H1 (cell line): ENCODE measurements around the gene CAMTA2. TPM values are rescaled to one million over a fixed set of nuclear protein-coding genes. Genes with fewer than 3 reads are reported as not detected.

ENCODE experiments used
- CTCF ChIA-PET: fragments of 300-600 bp; sonication (Branson Sonifier 250); formaldehyde crosslinking; loops from one replicate; lab custom pipeline; 2021; ENCODE audit not compliant: partially characterized antibody; lab: Charles Lee
- POLR2A ChIA-PET: fragments of 300-600 bp; sonication (Branson Sonifier 250); formaldehyde crosslinking; loops from one replicate; lab custom pipeline; 2021; ENCODE audit warnings: inconsistent platforms; ENCODE audit not compliant: partially characterized antibody; lab: Charles Lee
- DNase-seq, 2 experiments: peaks; one replicate each; pipeline versions ENCODE4 v3.0.0 to v3.0.0-alpha.2; 2010 to 2022; ENCODE audit warnings: low spot score in 2 of 2, low read depth in 1 of 2, mixed read lengths in 1 of 2
- FAIRE-seq: peaks from 2 replicates; lab custom pipeline; 2011; peaks lifted over from hg19 to GRCh38; lab: Jason Lieb, UNC
- H2AFZ ChIP-seq: 2 replicates; pipeline ENCODE4 v1.8.1; 2012; ENCODE audit warnings: low read length, inconsistent platforms
- H2AK5ac ChIP-seq: 2 replicates; pipeline ENCODE4 v1.6.1; 2013; ENCODE audit warnings: low read depth, low read length
- H2BK120ac ChIP-seq: replicated peaks from 2 replicates; pipeline ENCODE3; 2013; ENCODE audit warnings: low read depth, low read length, inconsistent platforms
- H2BK12ac ChIP-seq: 2 replicates; pipeline ENCODE4 v1.6.1; 2013; ENCODE audit warnings: low read depth, low read length
- H2BK15ac ChIP-seq: 2 replicates; pipeline ENCODE4 v1.6.1; 2013; ENCODE audit warnings: low read length
- H2BK20ac ChIP-seq: 2 replicates; pipeline ENCODE4 v1.6.1; 2013; ENCODE audit warnings: low read length
- H2BK5ac ChIP-seq: 2 replicates; pipeline ENCODE4 v1.6.1; 2013; ENCODE audit warnings: low read depth, low read length
- H3K14ac ChIP-seq: 2 replicates; pipeline ENCODE4 v1.6.1; 2013; ENCODE audit warnings: inconsistent platforms; ENCODE audit not compliant: insufficient read length
- H3K18ac ChIP-seq: 2 replicates; pipeline ENCODE4 v1.6.1; 2013; ENCODE audit warnings: low read length; ENCODE audit errors: extremely low read depth
- H3K23ac ChIP-seq: 2 replicates; pipeline ENCODE4 v1.6.1; 2013; ENCODE audit warnings: inconsistent platforms; ENCODE audit not compliant: insufficient read length
- H3K23me2 ChIP-seq: 2 replicates; pipeline ENCODE4 v1.6.1; 2013; ENCODE audit warnings: low read depth, low read length
- H3K27ac ChIP-seq: 2 replicates; pipeline ENCODE4 v1.6.1; 2011; ENCODE audit warnings: low read depth, low read length, inconsistent platforms
- H3K27me3 ChIP-seq, 4 experiments: replicated peaks in 1 of 4; 1 replicate in 1 of 4; 2 replicates in 3 of 4; pipeline versions ENCODE4 v1.6.1 to v1.8.1; 2011 to 2013; ENCODE audit warnings: low read length in 3 of 4, mild to moderate bottlenecking in 3 of 4, inconsistent platforms in 2 of 4, mixed read lengths in 2 of 4, moderate library complexity in 1 of 4; ENCODE audit not compliant: control insufficient read depth in 3 of 4, insufficient read depth in 3 of 4; ENCODE audit errors: extremely low read depth in 1 of 4
- H3K36me3 ChIP-seq, 4 experiments: 2 replicates each; pipeline versions ENCODE4 v1.6.1 to v1.8.1; 2011 to 2013; ENCODE audit warnings: mild to moderate bottlenecking in 4 of 4, low read length in 3 of 4, moderate library complexity in 2 of 4, control low read depth in 1 of 4, inconsistent platforms in 1 of 4; ENCODE audit not compliant: insufficient read depth in 4 of 4, control insufficient read depth in 2 of 4
- H3K4ac ChIP-seq: replicated peaks from 2 replicates; pipeline ENCODE3; 2013; ENCODE audit warnings: low read length, low read depth, mixed read lengths, inconsistent platforms; ENCODE audit not compliant: insufficient read length
- H3K4me1 ChIP-seq, 4 experiments: replicated peaks in 1 of 4; 1 replicate in 1 of 4; 2 replicates in 3 of 4; pipeline versions ENCODE4 v1.6.1 to v1.8.1; 2011 to 2013; ENCODE audit warnings: low read length in 3 of 4, inconsistent platforms in 2 of 4, mixed read lengths in 1 of 4; ENCODE audit not compliant: insufficient read depth in 4 of 4, control insufficient read depth in 3 of 4
- H3K4me2 ChIP-seq, 2 experiments: 2 replicates each; pipeline versions ENCODE4 v1.6.1 to v1.8.1; 2011 to 2013; ENCODE audit warnings: low read depth in 2 of 2, low read length in 2 of 2, control low read depth in 1 of 2, inconsistent platforms in 1 of 2, mild to moderate bottlenecking in 1 of 2; ENCODE audit not compliant: insufficient read depth in 1 of 2
- H3K4me3 ChIP-seq, 4 experiments: fragments of 200-600, 300-600 bp in 1 of 4; sonication (generic), shearing (Covaris generic), sonication (Bioruptor Twin) in 1 of 4; 2 replicates each; pipeline versions ENCODE4 v1.5.1 to v1.8.1; 2011 to 2016; ENCODE audit warnings: low read length in 4 of 4, low read depth in 3 of 4, control low read depth in 2 of 4, inconsistent platforms in 2 of 4, mild to moderate bottlenecking in 2 of 4, mixed read lengths in 1 of 4, moderate library complexity in 1 of 4; ENCODE audit not compliant: insufficient read depth in 2 of 4; ENCODE audit errors: extremely low read depth in 1 of 4
- H3K56ac ChIP-seq: replicated peaks from 2 replicates; pipeline ENCODE3; 2013; ENCODE audit warnings: low read depth, mild to moderate bottlenecking, mixed read lengths, low read length, inconsistent platforms; ENCODE audit not compliant: insufficient read length
- H3K79me1 ChIP-seq: 2 replicates; pipeline ENCODE4 v1.6.1; 2013; ENCODE audit warnings: low read depth, low read length, control low read depth
- H3K79me2 ChIP-seq, 2 experiments: 2 replicates each; pipeline versions ENCODE4 v1.6.1 to v1.8.1; 2012 to 2013; ENCODE audit warnings: low read length in 2 of 2, mild to moderate bottlenecking in 2 of 2, inconsistent platforms in 1 of 2; ENCODE audit not compliant: insufficient read depth in 2 of 2, control insufficient read depth in 1 of 2
- H3K9ac ChIP-seq, 4 experiments: replicated peaks in 1 of 4; 1 replicate in 1 of 4; 2 replicates in 3 of 4; pipeline versions ENCODE4 v1.6.1 to v1.8.1; 2011 to 2013; ENCODE audit warnings: low read depth in 3 of 4, low read length in 3 of 4, control low read depth in 2 of 4, mild to moderate bottlenecking in 2 of 4, moderate library complexity in 2 of 4, inconsistent platforms in 1 of 4; ENCODE audit errors: extremely low read depth in 1 of 4
- H3K9me3 ChIP-seq, 2 experiments: 2 replicates each; pipeline versions ENCODE4 v1.6.1 to v1.8.1; 2012 to 2013; ENCODE audit warnings: mild to moderate bottlenecking in 2 of 2, moderate library complexity in 2 of 2, control low read depth in 1 of 2, inconsistent platforms in 1 of 2, low read depth in 1 of 2, low read length in 1 of 2, mixed read lengths in 1 of 2; ENCODE audit not compliant: insufficient read depth in 2 of 2
- H4K20me1 ChIP-seq, 2 experiments: replicated peaks in 1 of 2; 2 replicates each; pipeline versions ENCODE3 to v1.8.1; 2011 to 2013; ENCODE audit warnings: inconsistent platforms in 2 of 2, low read length in 2 of 2, mild to moderate bottlenecking in 1 of 2; ENCODE audit not compliant: insufficient read depth in 2 of 2, control insufficient read depth in 1 of 2
- H4K5ac ChIP-seq: 2 replicates; pipeline ENCODE4 v1.6.1; 2013; ENCODE audit warnings: low read length, low read depth, mixed read lengths, inconsistent platforms; ENCODE audit not compliant: insufficient read length
- H4K8ac ChIP-seq: 2 replicates; pipeline ENCODE4 v1.8.0; 2013; ENCODE audit warnings: mild to moderate bottlenecking, moderate library complexity, low read length, inconsistent platforms; ENCODE audit not compliant: insufficient read depth; ENCODE audit errors: extremely low read depth
- H4K91ac ChIP-seq: replicated peaks from 2 replicates; pipeline ENCODE3; 2013; ENCODE audit warnings: low read length, mixed read lengths, inconsistent platforms; ENCODE audit not compliant: insufficient read length
- ATF3 ChIP-seq: IDR thresholded peaks from 2 replicates; pipeline ENCODE4 v1.6.1; 2011; ENCODE audit warnings: low read depth, mild to moderate bottlenecking, low read length; ENCODE audit not compliant: insufficient read depth
- BRCA1 ChIP-seq: IDR thresholded peaks from 2 replicates; pipeline ENCODE4 v1.6.1; 2012; ENCODE audit warnings: low read depth, low read length, improper control_type of control experiment
- CHD2 ChIP-seq: IDR thresholded peaks from 2 replicates; pipeline ENCODE4 v1.6.1; 2012; ENCODE audit warnings: low read length, improper control_type of control experiment
- FOSL1 ChIP-seq: IDR thresholded peaks from 2 replicates; pipeline ENCODE4 v1.6.1; 2011; ENCODE audit warnings: mild to moderate bottlenecking, low read depth, low read length, moderate library complexity; ENCODE audit not compliant: insufficient read depth
- GTF2F1 ChIP-seq: IDR thresholded peaks from 2 replicates; pipeline ENCODE4 v1.6.1; 2012; ENCODE audit warnings: low read depth, low read length, improper control_type of control experiment, borderline replicate concordance
- MAX ChIP-seq: IDR thresholded peaks from 2 replicates; pipeline ENCODE4 v1.6.1; 2012; ENCODE audit warnings: inconsistent platforms
- RNF2 ChIP-seq: fragments of 200-900, 300-1000 bp; sonication (generic); IDR thresholded peaks from 2 replicates; pipeline ENCODE4 v1.7.1; 2016; ENCODE audit warnings: borderline replicate concordance, low read depth, mild to moderate bottlenecking, antibody characterized with exemption, low read length; ENCODE audit not compliant: poor library complexity, severe bottlenecking; ENCODE audit errors: missing control alignments
- SIN3A ChIP-seq, 2 experiments: IDR thresholded peaks in 1 of 2; conservative IDR thresholded peaks in 1 of 2; 2 replicates each; pipeline ENCODE4 v1.6.1; 2011 to 2012; ENCODE audit warnings: low read length in 2 of 2, improper control_type of control experiment in 1 of 2, low read depth in 1 of 2, mild to moderate bottlenecking in 1 of 2
- SUZ12 ChIP-seq: fragments of 200-600 bp; sonication (generic); IDR thresholded peaks from 2 replicates; pipeline ENCODE4 v1.6.1; 2012; ENCODE audit warnings: mild to moderate bottlenecking, inconsistent platforms, low read length, moderate library complexity, mixed read lengths
- WGBS, 2 experiments: shearing (Covaris generic) in 1 of 2; methylation state at CpG; one replicate each; pipeline versions ENCODE4 v1.1.6 to v1.1.7; 2013 to 2015; ENCODE audit warnings: low lambda C conversion rate in 2 of 2, mixed read lengths in 2 of 2, inconsistent platforms in 1 of 2, low coverage in 1 of 2, missing lambda C conversion rate in 1 of 2; ENCODE audit not compliant: insufficient replicate concordance in 2 of 2, insufficient coverage in 1 of 2, insufficient read length in 1 of 2; ENCODE audit errors: extremely low coverage in 1 of 2, missing lambda C conversion rate in 1 of 2; 5-methylcytosine and 5-hydroxymethylcytosine counted together
- polyA plus RNA-seq, 7 experiments: library from polyadenylated mRNA; depleted of rRNA in 3 of 7; stranded (reverse) in 5 of 7; unstranded in 2 of 7; fragments of >200 nt in 5 of 7; fragments of 200-250 nt in 2 of 7; gene quantifications; 1 replicate in 5 of 7; 2 replicates in 1 of 7; 4 replicates in 1 of 7; pipeline versions ENCODE4 v1.2.1 to v1.2.3, GENCODE V29; 2011 to 2013; ENCODE audit warnings: missing spikeins in 2 of 7, mixed read lengths in 2 of 7
- total RNA-seq: library from RNA; stranded (reverse); fragmentation: NEBNext Ultra II Directional; extraction: Animal tissue kit (Norgen Biotek cat#: 25700); gene quantifications from 2 replicates; pipeline ENCODE4 v1.2.1, GENCODE V29; 2021

The CAMTA2 gene
- total and polyA plus RNA-seq, 2 of the 8 experiments (the other 6 are each of a cell fraction or from before 2014, with no cell fraction given): 5.5 to 12.0 TPM

GRCh38 chr17:4947411-4948165, 39.9 kb downstream of the CAMTA2 start:
- no peak overlapping the region for H2BK120ac ChIP-seq
- H3K56ac ChIP-seq: peak overlapping the region; percentile 98
- H3K23ac ChIP-seq: no peak overlapping the region
- H3K79me2 ChIP-seq: peaks cover 8 to 43% of the 10 kb centered on the region in 2 experiments
- peaks cover 6 to 38% (median 25%) of the 10 kb centered on the region in 4 experiments for H3K36me3 ChIP-seq
- H2AFZ ChIP-seq: no peak overlapping the region
- H2AK5ac ChIP-seq: peak overlapping the region; percentile 53; the same call in 1 of the 2 replicates
- peaks cover 4 to 17% (median 10%) of the 10 kb centered on the region in 4 experiments for H3K4me1 ChIP-seq
- H4K8ac ChIP-seq: peak overlapping the region; percentile 96
- H3K9ac ChIP-seq: peak overlapping the region; percentile 78 to 99 (median 94)
- no peak overlapping the region for H2BK20ac ChIP-seq
- H3K23me2 ChIP-seq: peaks cover 18% of the 10 kb centered on the region
- peak overlapping the region; percentile 98 for H2BK5ac ChIP-seq
- H3K79me1 ChIP-seq: 0 out of 2 replicates have a peak, but pooled peaks cover 2% of the 10 kb centered on the region
- ChIA-PET CTCF (interaction anchor here (0.7 to 1.0 kb wide), 4 partner anchors 12 to 38 kb away, joined by 3 read pairs; no protein-coding TSS in a partner anchor), POLR2A (interaction anchor here (0.6 to 32.4 kb wide), 19 partner anchors 0 to 218 kb away, joined by 3 to 987 read pairs (median 8); partner anchors contain the start of genes C17orf107, CAMTA2, ENO3 and GP1BA)
- H2BK15ac ChIP-seq: no peak overlapping the region; the same call in 1 of the 2 replicates
- H3K18ac ChIP-seq: peak overlapping the region; percentile 99
- FAIRE-seq (no peak), DNase-seq (peak in 1 of 2 experiments; percentile 74)
- no peak overlapping the region for H3K14ac ChIP-seq
- 1% methylated on average over 38 of the region's 56 CpGs; no CpG with 5 or more reads in 1 of the 2 experiments for WGBS, 2 experiments
- peak overlapping the region; percentile 99 for H4K91ac ChIP-seq
- H4K20me1 ChIP-seq: peaks cover 16 to 20% of the 10 kb centered on the region in 2 experiments
- peak overlapping the region; percentile 93 for H3K27ac ChIP-seq
- peak overlapping the region; percentile 97 for H4K5ac ChIP-seq
- H3K9me3 ChIP-seq: no peaks in the 10 kb centered on the region
- H3K4me2 ChIP-seq: peak overlapping the region; percentile 87 to 95
- peak overlapping the region; percentile 87 to 99 (median 96) for H3K4me3 ChIP-seq
- H3K4ac ChIP-seq: peak overlapping the region; percentile 96
- no peaks in the 10 kb centered on the region for H3K27me3 ChIP-seq
- H2BK12ac ChIP-seq: no peak overlapping the region
- TF ChIP-seq ATF3 (no peak), GTF2F1 (no peak), FOSL1 (no peak), RNF2 (no peak), SUZ12 (no peak), BRCA1 (no peak), SIN3A (conservative IDR thresholded peaks at IDR 0.05 in 1 of 2, IDR thresholded peaks at IDR 0.05 in 1 of 2; ENCODE audit: low read depth in 1 of 2, low read length in 2 of 2) (no peak; a peak in 1 of 4 replicates), CHD2 (no peak), MAX (0 out of 2 replicates have a peak, but pooled peaks have one; percentile 29)
